Large intestine (tissue), 12 donors: ENCODE measurements around the gene GPRC5D. TPM values are rescaled to one million over a fixed set of nuclear protein-coding genes. Genes with fewer than 3 reads are reported as not detected.

Experiments
- DNase-seq, 2 donors: peaks; one replicate each; pipeline versions ENCODE4 v3.0.0 to v3.0.0-alpha.2; 2013
- H3K27ac ChIP-seq: one replicate; pipeline ENCODE4 v1.5.1; 2013; ENCODE audit warnings: low read length
- H3K27me3 ChIP-seq: 2 replicates; pipeline ENCODE4 v1.6.1; 2013; ENCODE audit warnings: low read length; ENCODE audit not compliant: control insufficient read depth, insufficient read depth
- H3K36me3 ChIP-seq: 2 replicates; pipeline ENCODE4 v1.6.1; 2013; ENCODE audit warnings: low read length; ENCODE audit not compliant: control insufficient read depth, insufficient read depth
- H3K4me1 ChIP-seq: one replicate; pipeline ENCODE4 v1.6.1; 2013; ENCODE audit warnings: low read length; ENCODE audit not compliant: control insufficient read depth, insufficient read depth
- H3K4me3 ChIP-seq: one replicate; pipeline ENCODE4 v1.5.1; 2013; ENCODE audit warnings: low read length
- H3K9me3 ChIP-seq: one replicate; pipeline ENCODE4 v1.6.1; 2013; ENCODE audit warnings: mild to moderate bottlenecking, low read depth, low read length, moderate library complexity; ENCODE audit not compliant: control insufficient read depth
- WGBS: methylation state at CpG from one replicate; pipeline ENCODE4 v1.1.5; 2013; ENCODE audit warnings: low lambda C conversion rate; ENCODE audit not compliant: insufficient coverage; 5-methylcytosine and 5-hydroxymethylcytosine counted together
- long read RNA-seq, 11 donors: transcript quantifications; one replicate each; lab custom pipeline, GENCODE V29; 2026
- polyA plus RNA-seq: library from polyadenylated mRNA; unstranded; fragments of 120-200 nt; gene quantifications from one replicate; pipeline ENCODE4 v1.2.1, GENCODE V29; 2013

The GPRC5D gene
- 2.4 TPM for polyA plus RNA-seq
- long read RNA-seq, donor 1 = 0 reads
- long read RNA-seq, donor 2 = 0 reads
- long read RNA-seq, donor 3 = 0 reads
- long read RNA-seq, donor 4 = 0 reads
- long read RNA-seq, donor 5 = 0 reads
- long read RNA-seq, donor 6 = 0 reads
- long read RNA-seq, donor 7 = 0 reads
- long read RNA-seq, donor 8 = 0 reads
- long read RNA-seq, donor 9 = 0 reads
- long read RNA-seq, donor 10 = 0 reads
- long read RNA-seq, donor 11 = 0 reads

GRCh38 chr12:12952036-12952435 is at the start of gene GPRC5D:
Gene GPRC5D (minus strand): TSS chr12:12952170. CDS start chr12:12950384, 1,786 bp downstream.
- peaks cover 7% of the 10 kb centered on the region for H3K4me1 ChIP-seq
- H3K36me3 ChIP-seq = peaks cover 6% of the 10 kb centered on the region
- no peaks in the 10 kb centered on the region for H3K9me3 ChIP-seq
- H3K27me3 ChIP-seq = no peaks in the 10 kb centered on the region
- H3K4me3 ChIP-seq = no peak within 1 kb of the TSS
- H3K27ac ChIP-seq = no peak within 1 kb of the TSS
- no peak for DNase-seq
- 82% methylated on average over 2 of the region's 6 CpGs for WGBS

GRCh38 chr12:13001775-13002040 is 49.7 kb upstream of the GPRC5D start:
- Histone ChIP-seq H3K4me3 (peak overlapping the region; percentile 70), H3K4me1 (peaks cover 10% of the 10 kb centered on the region), H3K27ac (no peak overlapping the region), H3K36me3 (no peaks in the 10 kb centered on the region), H3K27me3 (no peaks in the 10 kb centered on the region), H3K9me3 (no peaks in the 10 kb centered on the region)
- DNase-seq = peak in 1 of 2 donors; percentile 32
- WGBS = no CpG with 5 or more reads among the region's 16 CpGs

GRCh38 chr12:13000925-13001774 is 49.2 kb upstream of the GPRC5D start:
- Histone ChIP-seq H3K27me3 (no peaks in the 10 kb centered on the region), H3K27ac (peak overlapping the region; percentile 91), H3K9me3 (no peaks in the 10 kb centered on the region), H3K4me1 (peaks cover 13% of the 10 kb centered on the region), H3K36me3 (no peaks in the 10 kb centered on the region), H3K4me3 (peak overlapping the region; percentile 70)
- WGBS = 0% methylated on average over 1 of the region's 82 CpGs
- DNase-seq = peak; percentile 29 to 68

- DNase-seq = peak in 1 of 2 donors; percentile 17
- Histone ChIP-seq H3K9me3 (no peaks in the 10 kb centered on the region), H3K36me3 (no peaks in the 10 kb centered on the region), H3K4me1 (peaks cover 17% of the 10 kb centered on the region), H3K4me3 (peak overlapping the region; percentile 70), H3K27me3 (no peaks in the 10 kb centered on the region), H3K27ac (peak overlapping the region; percentile 91)
- WGBS = no CpG with 5 or more reads among the region's 16 CpGs
These were observed 48.6 kb upstream of the GPRC5D start for GRCh38 chr12:13000616-13000924.

- Histone ChIP-seq H3K4me3 (peak within 1 kb of the TSS; percentile 72), H3K36me3 (no peaks in the 10 kb centered on the region), H3K27me3 (no peaks in the 10 kb centered on the region), H3K9me3 (no peaks in the 10 kb centered on the region), H3K27ac (peak within 1 kb of the TSS; percentile 91), H3K4me1 (peaks cover 21% of the 10 kb centered on the region)
- no CpG with 5 or more reads among the region's 69 CpGs for WGBS
- DNase-seq = peak; percentile 90 to 92
These were observed 48.1 kb upstream of the GPRC5D start, which contains the start of gene HEBP1 for GRCh38 chr12:12999959-13000615. Gene HEBP1 (minus strand): TSS chr12:13000265. CDS start chr12:13000114, 151 bp downstream.

GRCh38 chr12:12999271-12999958 is 47.4 kb upstream of the GPRC5D start:
- 25% methylated on average over 2 of the region's 22 CpGs for WGBS
- Histone ChIP-seq H3K4me1 (peaks cover 21% of the 10 kb centered on the region), H3K27ac (peak overlapping the region; percentile 85), H3K27me3 (no peaks in the 10 kb centered on the region), H3K9me3 (no peaks in the 10 kb centered on the region), H3K36me3 (peaks cover 3% of the 10 kb centered on the region), H3K4me3 (peak overlapping the region; percentile 72)
- peak; percentile 53 to 76 for DNase-seq

- Histone ChIP-seq H3K27ac (peak overlapping the region; percentile 85), H3K36me3 (peaks cover 7% of the 10 kb centered on the region), H3K27me3 (no peaks in the 10 kb centered on the region), H3K9me3 (no peaks in the 10 kb centered on the region), H3K4me1 (peaks cover 25% of the 10 kb centered on the region), H3K4me3 (peak overlapping the region; percentile 72)
- WGBS = no CpG with 5 or more reads among the region's 4 CpGs
- DNase-seq = peak in 1 of 2 donors; percentile 35
These were observed 46.3 kb upstream of the GPRC5D start for GRCh38 chr12:12998248-12998647.

- H3K4me1 ChIP-seq = peaks cover 25% of the 10 kb centered on the region
- H3K36me3 ChIP-seq = peaks cover 7% of the 10 kb centered on the region
- no peak overlapping the region for H3K4me3 ChIP-seq
- 60% methylated on average over 1 of the region's 2 CpGs for WGBS
- no peak for DNase-seq
- H3K9me3 ChIP-seq = no peaks in the 10 kb centered on the region
- no peaks in the 10 kb centered on the region for H3K27me3 ChIP-seq
- H3K27ac ChIP-seq = no peak overlapping the region
These were observed 45.8 kb upstream of the GPRC5D start for GRCh38 chr12:12997734-12998133.

GRCh38 chr12:12997156-12997555 is 45.2 kb upstream of the GPRC5D start:
- Histone ChIP-seq H3K9me3 (no peaks in the 10 kb centered on the region), H3K27ac (no peak overlapping the region), H3K4me1 (peaks cover 31% of the 10 kb centered on the region), H3K36me3 (peaks cover 7% of the 10 kb centered on the region), H3K4me3 (no peak overlapping the region), H3K27me3 (no peaks in the 10 kb centered on the region)
- no CpG with 5 or more reads among the region's 3 CpGs for WGBS
- no peak for DNase-seq

- DNase-seq = no peak
- WGBS = no CpG with 5 or more reads among the region's 3 CpGs
These were observed 44.2 kb upstream of the GPRC5D start for GRCh38 chr12:12996209-12996608.

More at GRCh38 chr12:12996209-12996608, 44.2 kb upstream of the GPRC5D start:
- Histone ChIP-seq H3K4me3 (no peak overlapping the region), H3K4me1 (peaks cover 38% of the 10 kb centered on the region), H3K27ac (no peak overlapping the region), H3K36me3 (peaks cover 7% of the 10 kb centered on the region), H3K9me3 (no peaks in the 10 kb centered on the region), H3K27me3 (no peaks in the 10 kb centered on the region)
